ENCODE results near the gene MGLL. TPM values are rescaled to one million over a fixed set of nuclear protein-coding genes. Genes with fewer than 3 reads are reported as not detected.

Gene MGLL
- total and polyA plus RNA-seq, 2 donors from 2014 or later, result 74.2 to 250 TPM

DNA sequence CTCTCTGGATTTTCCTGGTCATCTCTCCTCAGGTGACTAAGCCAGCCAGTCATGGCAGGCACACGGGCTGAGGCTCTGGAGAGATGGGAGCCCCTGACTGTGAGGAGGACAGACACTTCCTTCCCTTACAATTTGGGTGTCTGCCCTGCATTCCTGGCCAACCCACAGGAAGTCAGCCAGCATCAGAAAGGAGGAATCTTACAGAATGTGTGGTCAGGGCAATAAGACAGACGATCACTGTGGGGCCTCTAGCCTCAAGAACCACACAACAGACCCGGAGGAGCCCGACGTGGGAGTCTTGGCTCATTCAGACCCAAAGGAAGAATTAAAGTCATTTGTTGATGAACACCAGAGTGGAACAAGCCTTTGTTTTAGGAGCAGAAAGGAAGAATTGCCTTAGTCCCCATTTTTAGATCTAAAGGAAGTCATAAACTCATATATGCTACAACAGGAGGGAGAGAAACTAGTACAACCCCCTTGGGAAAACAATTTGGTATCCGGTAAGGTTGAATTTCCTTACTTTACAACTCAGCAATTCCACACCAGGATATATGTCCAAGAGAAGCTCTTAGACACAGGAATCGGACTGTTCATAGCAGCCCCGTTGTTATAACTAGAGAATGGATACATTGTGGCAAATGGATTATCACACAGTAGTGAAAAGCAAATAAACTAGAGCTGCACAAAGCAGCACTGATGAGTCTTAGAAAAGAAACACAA is 87.4 kb downstream of the MGLL start:
- peaks cover 10 to 54% (median 44%) of the 10 kb centered on the region in 3 donors for H3K4me1 ChIP-seq (ENCODE audit: control insufficient read depth in 2 of 3, insufficient read depth in 2 of 3, low read depth in 1 of 3, low read length in 3 of 3)
- no peak for FAIRE-seq
- peak overlapping the region in 1 of 3 donors; percentile 4 for H3K4me3 ChIP-seq (ENCODE audit: low read length in 3 of 3)
- H3K27me3 ChIP-seq (ENCODE audit: control insufficient read depth, insufficient read depth, low read length), result no peaks in the 10 kb centered on the region
- H3K9me3 ChIP-seq (ENCODE audit: control insufficient read depth in 2 of 3, insufficient read depth in 1 of 3, low read length in 3 of 3), result no peaks in the 10 kb centered on the region
- peak overlapping the region; percentile 27 to 50 for H3K27ac ChIP-seq (ENCODE audit: low read depth in 2 of 2, low read length in 2 of 2)
- intact Hi-C loops (cut with DNase I), result no loop called here
- no peaks in the 10 kb centered on the region for H3K36me3 ChIP-seq (ENCODE audit: control insufficient read depth in 2 of 3, insufficient read depth in 3 of 3, low read length in 3 of 3)
- no peak for TF ChIP-seq CTCF (IDR thresholded peaks at IDR 0.05; ENCODE audit: borderline replicate concordance, extremely low read depth, insufficient read depth)
- peak overlapping the region in 2 of 3 donors; percentile 7 to 37 for H3K9ac ChIP-seq (ENCODE audit: low read length in 3 of 3)
- DNase-seq, result peak in 2 of 5 donors; percentile 46 to 80

- Histone ChIP-seq H3K4me3 (ENCODE audit: low read length in 3 of 3) (peak overlapping the region in 1 of 3 donors; percentile 4), H3K4me1 (ENCODE audit: control insufficient read depth in 2 of 3, insufficient read depth in 2 of 3, low read depth in 1 of 3, low read length in 3 of 3) (peaks cover 10 to 51% (median 38%) of the 10 kb centered on the region in 3 donors), H3K27me3 (ENCODE audit: control insufficient read depth, insufficient read depth, low read length) (no peaks in the 10 kb centered on the region), H3K36me3 (ENCODE audit: control insufficient read depth in 2 of 3, insufficient read depth in 3 of 3, low read length in 3 of 3) (no peaks in the 10 kb centered on the region), H3K9me3 (ENCODE audit: control insufficient read depth in 2 of 3, insufficient read depth in 1 of 3, low read length in 3 of 3) (no peaks in the 10 kb centered on the region), H3K27ac (ENCODE audit: low read depth in 2 of 2, low read length in 2 of 2) (peak overlapping the region; percentile 27 to 50), H3K9ac (ENCODE audit: low read length in 3 of 3) (peak overlapping the region in 1 of 3 donors; percentile 7)
- peak in 1 of 5 donors; percentile 61 for DNase-seq
- intact Hi-C loops (cut with DNase I), result no loop called here
- TF ChIP-seq CTCF (IDR thresholded peaks at IDR 0.05; ENCODE audit: borderline replicate concordance, extremely low read depth, insufficient read depth), result no peak
- no peak for FAIRE-seq
These were observed 88.1 kb downstream of the MGLL start for GRCh38 chr3:127734181-127734720.

DNA sequence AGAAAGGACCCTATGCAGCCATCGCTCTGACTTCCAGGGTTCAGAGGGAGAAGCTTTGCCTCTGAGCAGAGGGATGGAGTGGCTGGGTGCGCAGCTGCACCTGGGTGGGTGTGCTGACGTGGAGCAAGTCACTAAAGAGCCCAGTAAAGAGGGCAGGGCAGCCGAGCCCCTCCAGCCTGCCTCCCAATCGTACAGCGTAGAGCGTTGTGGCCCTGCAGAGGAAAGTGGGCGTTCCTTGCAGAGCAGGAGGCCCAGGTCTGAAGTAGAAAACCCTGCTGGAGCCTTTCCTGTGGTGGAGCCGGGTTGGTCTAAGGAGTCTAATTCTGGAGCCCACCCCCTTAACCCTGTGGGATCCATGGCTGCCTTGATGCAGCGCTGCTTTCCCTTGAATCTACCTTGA is 88.5 kb downstream of the MGLL start:
- no peak overlapping the region for H3K9ac ChIP-seq (ENCODE audit: low read length in 3 of 3)
- H3K4me3 ChIP-seq (ENCODE audit: low read length in 3 of 3), result no peak overlapping the region
- intact Hi-C loops (cut with DNase I), result no loop called here
- DNase-seq, result peak in 1 of 5 donors; percentile 56
- H3K27ac ChIP-seq (ENCODE audit: low read depth in 2 of 2, low read length in 2 of 2), result peak overlapping the region in 1 of 2 donors; percentile 50
- no peak for TF ChIP-seq CTCF (IDR thresholded peaks at IDR 0.05; ENCODE audit: borderline replicate concordance, extremely low read depth, insufficient read depth)
- no peaks in the 10 kb centered on the region for H3K9me3 ChIP-seq (ENCODE audit: control insufficient read depth in 2 of 3, insufficient read depth in 1 of 3, low read length in 3 of 3)
- H3K27me3 ChIP-seq (ENCODE audit: control insufficient read depth, insufficient read depth, low read length), result no peaks in the 10 kb centered on the region
- H3K36me3 ChIP-seq (ENCODE audit: control insufficient read depth in 2 of 3, insufficient read depth in 3 of 3, low read length in 3 of 3), result no peaks in the 10 kb centered on the region
- FAIRE-seq, result no peak
- peaks cover 10 to 50% (median 34%) of the 10 kb centered on the region in 3 donors for H3K4me1 ChIP-seq (ENCODE audit: control insufficient read depth in 2 of 3, insufficient read depth in 2 of 3, low read depth in 1 of 3, low read length in 3 of 3)

Measured in kidney (tissue), 14 donors.